Esophagus muscularis mucosa (tissue), 4 donors: ENCODE measurements around the gene SLF2.

ENCODE experiments used
- CTCF ChIP-seq, 3 experiments: fragments of 200-600 bp in 2 of 3; fragments of 450-650 bp in 1 of 3; sonication (generic) in 2 of 3; IDR thresholded peaks; one replicate each; pipeline ENCODE4 v1.5.1; 2017 to 2019; ENCODE audit warnings: antibody characterized with exemption in 3 of 3, mild to moderate bottlenecking in 2 of 3, moderate library complexity in 1 of 3
- EP300 ChIP-seq: sonication (generic); formaldehyde crosslinking; IDR thresholded peaks from one replicate; pipeline ENCODE4 v1.6.1; 2017; ENCODE audit warnings: antibody characterized with exemption
- POLR2A ChIP-seq: fragments of 450-650 bp; IDR thresholded peaks from one replicate; pipeline ENCODE4 v1.6.1; 2017; ENCODE audit warnings: antibody characterized with exemption, moderate library complexity, mild to moderate bottlenecking, low read depth

DNA sequence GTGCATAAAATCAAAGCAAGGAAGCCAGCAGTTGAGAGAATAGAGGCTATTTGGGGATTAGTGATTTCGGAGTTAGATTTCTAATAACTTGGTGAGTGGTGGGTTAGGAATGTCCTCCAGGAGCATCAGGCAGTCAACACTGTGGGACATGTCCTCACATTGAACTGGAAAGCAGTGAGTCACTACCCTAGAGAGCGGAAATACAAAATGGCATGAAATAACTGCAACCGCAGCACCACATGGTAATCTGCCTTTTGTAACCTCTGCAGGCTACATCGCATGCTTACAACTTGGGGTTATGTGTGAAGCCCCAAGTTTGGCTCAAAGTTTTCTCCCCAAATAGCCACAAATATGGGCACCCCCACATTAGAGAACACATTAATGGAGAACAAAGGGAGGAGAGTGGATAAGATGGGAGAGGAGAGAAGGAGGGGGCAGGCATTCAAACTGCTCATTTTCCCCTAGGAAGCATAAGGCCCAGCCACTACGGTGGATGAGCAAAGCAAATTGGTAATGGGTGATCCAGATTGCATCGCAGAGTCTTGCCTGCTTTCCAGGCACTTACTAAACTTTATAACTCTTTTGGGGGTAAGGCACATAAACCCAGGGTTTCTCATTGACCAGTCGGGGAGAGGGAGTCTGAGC is 22.0 kb upstream of the SLF2 start:
- no peak for TF ChIP-seq CTCF (IDR thresholded peaks at IDR 0.05)
- no peak for TF ChIP-seq EP300
- no peak for TF ChIP-seq POLR2A
